Measurements from ENCODE around the gene HCFC1. TPM values are rescaled to one million over a fixed set of nuclear protein-coding genes. Genes with fewer than 3 reads are reported as not detected.

The HCFC1 gene
- total and polyA plus RNA-seq, 11 donors, result 11.8 to 72.6 (median 33.8) TPM

DNA sequence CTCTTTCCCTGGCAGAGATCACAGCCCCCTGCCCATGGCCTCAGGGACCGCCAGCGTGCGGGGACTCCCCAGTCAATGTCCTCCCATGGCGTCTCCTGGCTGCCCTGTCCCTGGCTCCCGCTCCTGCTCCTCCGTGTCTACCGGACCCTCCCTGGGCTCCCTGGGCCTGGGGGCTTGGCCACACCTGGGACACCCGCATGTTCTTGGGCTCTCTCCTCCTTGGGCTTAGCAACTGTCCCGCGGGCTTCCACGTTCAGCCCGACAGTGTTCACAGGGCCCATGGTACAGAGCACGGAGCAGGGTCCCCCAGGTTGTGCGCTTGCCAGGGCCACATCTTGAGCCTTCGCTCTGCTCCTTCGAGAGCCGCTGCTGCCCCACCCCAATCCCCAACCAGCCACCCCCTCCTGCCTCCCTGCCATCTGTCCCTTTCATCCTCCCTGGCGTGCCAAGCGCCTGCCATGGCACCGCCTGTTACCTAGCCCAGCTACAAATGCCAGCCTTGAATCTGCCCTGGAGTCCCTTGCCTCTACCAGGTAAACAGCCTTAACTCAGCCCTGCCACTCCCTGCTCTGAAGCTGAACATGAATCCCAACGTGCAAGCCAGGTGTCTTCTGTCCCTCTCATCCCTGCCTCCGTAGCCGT is 63.3 kb downstream of the HCFC1 start:
- H3K4me3 ChIP-seq, result no peak overlapping the region
- H3K4me1 ChIP-seq, result peaks cover 0 to 11% (median 0%) of the 10 kb centered on the region in 12 donors
- H3K36me3 ChIP-seq, result peaks cover 0 to 27% (median 0%) of the 10 kb centered on the region in 9 donors
- H3K9me3 ChIP-seq, result no peaks in the 10 kb centered on the region
- DNase-seq (peak in 1 of 5 donors; percentile 11), ATAC-seq (no peak)
- WGBS, 4 donors, result 87 to 92% (median 89%) methylated on average over 21 to 23 of the region's 23 CpGs
- H3K27ac ChIP-seq, result no peak overlapping the region
- intact Hi-C loops (cut with DNase I), result loop anchor here in 2 of 10 donors (10.0 kb wide), 1 partner anchor 74 kb away; the partner anchor contains the start of gene PDZD4 (in 2 of the 2)
- no peak for TF ChIP-seq POLR2A (IDR thresholded peaks at IDR 0.05)
- no peak for TF ChIP-seq CTCF (IDR thresholded peaks at IDR 0.05)
- H3K27me3 ChIP-seq, result peaks cover 0 to 44% (median 0%) of the 10 kb centered on the region in 9 donors

DNA sequence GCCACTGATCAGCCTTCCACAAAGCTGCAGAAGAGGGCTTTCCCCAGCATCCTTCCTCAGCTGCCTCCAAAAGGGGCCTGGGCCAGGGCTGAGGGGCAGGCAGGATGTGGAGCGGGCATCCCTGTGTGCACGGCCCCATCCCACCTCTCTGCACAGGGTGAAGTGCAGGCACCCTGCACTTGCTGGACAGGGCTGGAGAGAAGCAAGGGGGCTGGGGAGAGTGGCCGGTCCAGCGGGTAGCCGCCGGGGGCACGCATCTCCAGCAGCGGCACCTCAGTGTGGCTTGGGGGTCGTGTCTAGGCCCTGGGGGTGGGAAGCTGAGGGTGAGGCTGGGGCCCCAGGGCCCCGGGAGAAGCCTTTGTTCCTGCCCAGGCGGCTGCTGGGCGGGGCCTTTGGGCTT is 64.2 kb downstream of the HCFC1 start:
- intact Hi-C loops (cut with DNase I), result loop anchor here in 2 of 10 donors (10.0 kb wide), 1 partner anchor 73 kb away; the partner anchor contains the start of gene PDZD4 (in 2 of the 2)
- 77 to 84% (median 79%) methylated on average over 11 to 12 of the region's 12 CpGs for WGBS, 4 donors
- H3K4me3 ChIP-seq, result no peak overlapping the region
- H3K36me3 ChIP-seq, result peaks cover 0 to 22% (median 0%) of the 10 kb centered on the region in 9 donors
- peaks cover 0 to 12% (median 0%) of the 10 kb centered on the region in 12 donors for H3K4me1 ChIP-seq
- TF ChIP-seq CTCF (IDR thresholded peaks at IDR 0.05) (no peak), POLR2A (IDR thresholded peaks at IDR 0.05) (no peak)
- DNase-seq (no peak), ATAC-seq (no peak)
- peaks cover 0 to 38% (median 0%) of the 10 kb centered on the region in 9 donors for H3K27me3 ChIP-seq
- no peaks in the 10 kb centered on the region for H3K9me3 ChIP-seq
- H3K27ac ChIP-seq, result no peak overlapping the region

- 74 to 85% (median 80%) methylated on average over 20 to 27 of the region's 27 CpGs for whole genome bisulfite sequencing, 4 donors
- ATAC-seq, result no peak
- Histone ChIP-seq H3K36me3 (peaks cover 0 to 11% (median 0%) of the 10 kb centered on the region in 9 donors), H3K27ac (no peak overlapping the region), H3K27me3 (peaks cover 0 to 30% (median 0%) of the 10 kb centered on the region in 9 donors), H3K4me1 (peaks cover 0 to 21% (median 1%) of the 10 kb centered on the region in 12 donors), H3K4me3 (peak overlapping the region in 1 of 12 donors; percentile 46), H3K9me3 (no peaks in the 10 kb centered on the region)
- intact Hi-C loops (cut with DNase I), result loop anchor here in 2 of 10 donors (10.0 kb wide), 1 partner anchor 72 kb away; the partner anchor contains the start of gene PDZD4 (in 2 of the 2)
- TF ChIP-seq POLR2A (IDR thresholded peaks at IDR 0.05) (no peak), CTCF (IDR thresholded peaks at IDR 0.05) (no peak)
- DNase-seq, result peak in 1 of 5 donors; percentile 33
Observed at GRCh38 chrX:153906126-153906917, 65.3 kb downstream of the HCFC1 start.
